Activated naive CD8-positive, alpha-beta T cell treated with anti-CD3 and anti-CD28 coated beads, Interleukin-2, amount 10 ng/mL, durations not matched to agents 7 days and 5 days (primary cell): Measurements from ENCODE around the gene SYCE3. TPM values are rescaled to one million over a fixed set of nuclear protein-coding genes. Genes with fewer than 3 reads are reported as not detected.
A peak's percentile ranks its signal among the peaks of the same experiment; 100 is the strongest.
"Not testable (repeated sequence)": the region's sequence is repeated elsewhere in the genome, so short reads cannot be mapped to it uniquely, and the experiment has no call there.

Source experiments
- ATAC-seq: fragments of 150-1000 bp; cut with Tn5 transposase; one replicate; pipeline ENCODE4 v1.10.0; 2021; ENCODE audit warnings: low read depth, moderate library complexity
- POLR2A ChIA-PET: fragments of 350-600 bp; sonication (Branson Sonifier 250); formaldehyde crosslinking; loops from one replicate; lab custom pipeline; 2021; ENCODE audit warnings: antibody characterized with exemption; lab: Charles Lee
- DNase-seq: peaks from one replicate; pipeline ENCODE4 v3.0.0; 2021
- H3K27ac Mint-ChIP-seq: one replicate; pipeline ENCODE4 v1.8.0; 2022; ENCODE audit warnings: mild to moderate bottlenecking, mixed read lengths
- H3K27me3 Mint-ChIP-seq: one replicate; pipeline ENCODE4 v1.8.0; 2022; ENCODE audit warnings: mild to moderate bottlenecking, moderate library complexity, mixed read lengths
- H3K36me3 Mint-ChIP-seq: one replicate; pipeline ENCODE4 v1.8.0; 2021; ENCODE audit warnings: mild to moderate bottlenecking, mixed read lengths
- H3K4me1 Mint-ChIP-seq: one replicate; pipeline ENCODE4 v1.8.0; 2021; ENCODE audit warnings: mixed read lengths
- H3K4me3 Mint-ChIP-seq: one replicate; pipeline ENCODE4 v1.8.0; 2022; ENCODE audit warnings: mild to moderate bottlenecking, moderate library complexity, mixed read lengths
- H3K9me3 Mint-ChIP-seq: one replicate; pipeline ENCODE4 v1.8.0; 2021; ENCODE audit warnings: mixed read lengths
- total RNA-seq, 2 experiments: library from RNA; stranded (reverse); gene quantifications; one replicate each; pipeline ENCODE4 v1.2.3, GENCODE V29; 2021

Gene SYCE3
- total RNA-seq, 2 experiments from 2014 or later: 0.79 to 1.1 TPM

- H3K27me3 Mint-ChIP-seq: no peaks in the 10 kb centered on the region
- peaks cover 14% of the 10 kb centered on the region for H3K4me1 Mint-ChIP-seq
- POLR2A ChIA-PET: interaction anchor here (0.6 to 5.4 kb wide), 4 partner anchors 8 to 52 kb away, joined by 3 to 175 read pairs (median 6); partner anchors contain the start of genes LMF2 and NCAPH2
- no peak overlapping the region for H3K4me3 Mint-ChIP-seq
- H3K36me3 Mint-ChIP-seq: peaks cover 14% of the 10 kb centered on the region
- no peaks in the 10 kb centered on the region for H3K9me3 Mint-ChIP-seq
- ATAC-seq: no peak
- H3K27ac Mint-ChIP-seq: no peak overlapping the region
- DNase-seq: no peak
Observed at GRCh38 chr22:50522208-50522805, 40.4 kb downstream of the SYCE3 start.

- ATAC-seq: no peak
- POLR2A ChIA-PET: interaction anchor here (1.4 to 5.4 kb wide), 2 partner anchors 12 to 27 kb away, joined by 7 to 175 read pairs; partner anchors contain the start of genes LMF2 and NCAPH2
- Mint-ChIP-seq H3K4me3 (no peak overlapping the region), H3K9me3 (no peaks in the 10 kb centered on the region), H3K27ac (no peak overlapping the region), H3K4me1 (peaks cover 8% of the 10 kb centered on the region), H3K36me3 (peaks cover 14% of the 10 kb centered on the region), H3K27me3 (no peaks in the 10 kb centered on the region)
- DNase-seq: no peak
Observed at GRCh38 chr22:50521710-50522109, 41.0 kb downstream of the SYCE3 start.

GRCh38 chr22:50520826-50521453, 41.8 kb downstream of the SYCE3 start:
- ATAC-seq: no peak
- no peak overlapping the region for H3K4me3 Mint-ChIP-seq
- H3K27ac Mint-ChIP-seq: no peak overlapping the region
- peaks cover 9% of the 10 kb centered on the region for H3K4me1 Mint-ChIP-seq
- H3K9me3 Mint-ChIP-seq: no peaks in the 10 kb centered on the region
- peaks cover 14% of the 10 kb centered on the region for H3K36me3 Mint-ChIP-seq
- DNase-seq: no peak
- H3K27me3 Mint-ChIP-seq: no peaks in the 10 kb centered on the region
- POLR2A ChIA-PET: interaction anchor here (5.4 kb wide), 1 partner anchor 11 kb away, joined by 175 read pairs; the partner anchor contains the start of genes LMF2 and NCAPH2

GRCh38 chr22:50520184-50520583, 42.5 kb downstream of the SYCE3 start:
- DNase-seq, H3K27ac Mint-ChIP-seq, H3K9me3 Mint-ChIP-seq, ATAC-seq, H3K4me3 Mint-ChIP-seq, POLR2A ChIA-PET, H3K27me3 Mint-ChIP-seq: not testable (repeated sequence)
- H3K4me1 Mint-ChIP-seq: peaks cover 12% of the 10 kb centered on the region
- H3K36me3 Mint-ChIP-seq: peaks cover 16% of the 10 kb centered on the region

GRCh38 chr22:50519151-50519550, 43.6 kb downstream of the SYCE3 start:
- Mint-ChIP-seq H3K4me1 (peaks cover 10% of the 10 kb centered on the region), H3K4me3 (no peak overlapping the region), H3K36me3 (peaks cover 15% of the 10 kb centered on the region), H3K9me3 (no peaks in the 10 kb centered on the region), H3K27ac (no peak overlapping the region), H3K27me3 (no peaks in the 10 kb centered on the region)
- ATAC-seq (no peak), DNase-seq (no peak)
- POLR2A ChIA-PET: interaction anchor here (1.3 kb wide), 1 partner anchor 11 kb away, joined by 7 read pairs; the partner anchor contains the start of genes LMF2 and NCAPH2

- Mint-ChIP-seq H3K9me3 (no peaks in the 10 kb centered on the region), H3K4me3 (no peak overlapping the region), H3K27ac (no peak overlapping the region), H3K27me3 (no peaks in the 10 kb centered on the region), H3K4me1 (peaks cover 10% of the 10 kb centered on the region), H3K36me3 (peaks cover 15% of the 10 kb centered on the region)
- ATAC-seq: no peak
- POLR2A ChIA-PET: interaction anchor here (1.3 kb wide), 1 partner anchor 11 kb away, joined by 7 read pairs; the partner anchor contains the start of genes LMF2 and NCAPH2
- no peak for DNase-seq
Observed at GRCh38 chr22:50518606-50519005, 44.1 kb downstream of the SYCE3 start.

GRCh38 chr22:50517495-50518260, 45.0 kb downstream of the SYCE3 start:
- Mint-ChIP-seq H3K27ac (no peak overlapping the region), H3K4me3 (no peak overlapping the region), H3K27me3 (no peaks in the 10 kb centered on the region), H3K4me1 (peaks cover 8% of the 10 kb centered on the region), H3K36me3 (peaks cover 13% of the 10 kb centered on the region), H3K9me3 (no peaks in the 10 kb centered on the region)
- ATAC-seq: no peak
- POLR2A ChIA-PET: interaction anchor here (0.6 to 1.6 kb wide), 3 partner anchors 8 to 16 kb away, joined by 3 to 7 read pairs (median 4); partner anchors contain the start of genes LMF2, NCAPH2 and SCO2
- no peak for DNase-seq

GRCh38 chr22:50516891-50517290, 45.8 kb downstream of the SYCE3 start:
- H3K4me1 Mint-ChIP-seq: peaks cover 12% of the 10 kb centered on the region
- POLR2A ChIA-PET: interaction anchor here (1.0 to 1.6 kb wide), 3 partner anchors 9 kb away, joined by 3 to 7 read pairs (median 3); partner anchors contain the start of genes LMF2, NCAPH2 and SCO2
- H3K36me3 Mint-ChIP-seq: peaks cover 18% of the 10 kb centered on the region
- no peaks in the 10 kb centered on the region for H3K27me3 Mint-ChIP-seq
- no peak overlapping the region for H3K27ac Mint-ChIP-seq
- no peak for DNase-seq
- no peaks in the 10 kb centered on the region for H3K9me3 Mint-ChIP-seq
- H3K4me3 Mint-ChIP-seq: no peak overlapping the region
- ATAC-seq: no peak

- POLR2A ChIA-PET: interaction anchor here (1.0 kb wide), 1 partner anchor 8 kb away, joined by 3 read pairs; the partner anchor contains the start of genes LMF2 and NCAPH2
- H3K27ac Mint-ChIP-seq: no peak overlapping the region
- no peak overlapping the region for H3K4me3 Mint-ChIP-seq
- ATAC-seq (no peak), DNase-seq (no peak)
- peaks cover 12% of the 10 kb centered on the region for H3K4me1 Mint-ChIP-seq
- H3K27me3 Mint-ChIP-seq: no peaks in the 10 kb centered on the region
- no peaks in the 10 kb centered on the region for H3K9me3 Mint-ChIP-seq
- H3K36me3 Mint-ChIP-seq: peaks cover 17% of the 10 kb centered on the region
Observed at GRCh38 chr22:50516068-50516467, 46.7 kb downstream of the SYCE3 start.

- H3K4me1 Mint-ChIP-seq: peaks cover 22% of the 10 kb centered on the region
- DNase-seq: no peak
- H3K4me3 Mint-ChIP-seq: no peak overlapping the region
- POLR2A ChIA-PET: interaction anchor here (2.5 to 6.1 kb wide), 2 partner anchors 11 to 13 kb away, joined by 13 to 175 read pairs; partner anchors contain the start of gene SCO2
- H3K27me3 Mint-ChIP-seq: no peaks in the 10 kb centered on the region
- H3K36me3 Mint-ChIP-seq: peaks cover 10% of the 10 kb centered on the region
- no peak overlapping the region for H3K27ac Mint-ChIP-seq
- no peaks in the 10 kb centered on the region for H3K9me3 Mint-ChIP-seq
- ATAC-seq: no peak
Observed at GRCh38 chr22:50513175-50513574, 49.5 kb downstream of the SYCE3 start.

- peaks cover 5% of the 10 kb centered on the region for H3K36me3 Mint-ChIP-seq
- POLR2A ChIA-PET: interaction anchor here (1.0 to 6.1 kb wide), 13 partner anchors 9 to 318 kb away, joined by 3 to 175 read pairs (median 7); partner anchors contain the start of genes ADM2, HDAC10, SCO2 and SYCE3
- H3K4me1 Mint-ChIP-seq: peaks cover 14% of the 10 kb centered on the region
- DNase-seq (no peak), ATAC-seq (no peak)
- H3K27me3 Mint-ChIP-seq: no peaks in the 10 kb centered on the region
- H3K27ac Mint-ChIP-seq: peak overlapping the region; percentile 91
- peak overlapping the region; percentile 89 for H3K4me3 Mint-ChIP-seq
- no peaks in the 10 kb centered on the region for H3K9me3 Mint-ChIP-seq
Observed at GRCh38 chr22:50508897-50509296, 53.8 kb downstream of the SYCE3 start.

GRCh38 chr22:50507991-50508884, 54.5 kb downstream of the SYCE3 start, which contains the start of gene NCAPH2:
TSS of gene NCAPH2 (plus strand) at chr22:50508224. CDS start at chr22:50508338, 114 bp downstream.
- Mint-ChIP-seq H3K27me3 (no peaks in the 10 kb centered on the region), H3K27ac (peak within 1 kb of the TSS; percentile 92), H3K36me3 (peaks cover 5% of the 10 kb centered on the region), H3K4me1 (peaks cover 14% of the 10 kb centered on the region), H3K9me3 (no peaks in the 10 kb centered on the region), H3K4me3 (peak within 1 kb of the TSS; percentile 97)
- DNase-seq (peak; percentile 98), ATAC-seq (peak; percentile 72)
- POLR2A ChIA-PET: interaction anchor here (0.5 to 6.1 kb wide), 36 partner anchors 8 to 457 kb away, joined by 3 to 175 read pairs (median 4); partner anchors contain the start of genes ADM2, CHKB, HDAC10 and KLHDC7B
